GM12878 (cell line): ENCODE data around the gene TMED6. TPM values are rescaled to one million over a fixed set of nuclear protein-coding genes. Genes with fewer than 3 reads are reported as not detected.
A peak's percentile ranks its signal among the peaks of the same experiment; 100 is the strongest.

Experiments
- ATAC-seq: fragments of 200-7000 bp; cut with Tn5 transposase; 3 replicates; pipeline ENCODE4 v1.9.1; 2020; ENCODE audit warnings: mild to moderate bottlenecking, moderate library complexity
- BruUV-seq: library from RNA; stranded (reverse); fragments of 400-500 nt; replicated peaks from 2 replicates; lab custom pipeline; 2021; lab: Mats Ljungman, UMichigan
- CTCF ChIA-PET: fragments of 300-600 bp; sonication (Branson Sonifier 250); formaldehyde crosslinking; extraction: SDS; loops from one replicate; lab custom pipeline; 2021; ENCODE audit warnings: inconsistent platforms; lab: Yijun Ruan, JAX
- POLR2A ChIA-PET: fragments of 350-600 bp; formaldehyde crosslinking; extraction: SDS; loops from one replicate; lab custom pipeline; 2021; ENCODE audit warnings: inconsistent platforms; lab: Charles Lee
- RAD21 ChIA-PET: fragments of 300-600 bp; sonication (Branson Sonifier 250); formaldehyde crosslinking; loops from one replicate; lab custom pipeline; 2023; ENCODE audit warnings: antibody characterized with exemption; ENCODE audit not compliant: unreplicated experiment; lab: Charles Lee
- SMC1A ChIA-PET: fragments of 300-600 bp; sonication (Branson Sonifier 250); formaldehyde crosslinking; loops from one replicate; lab custom pipeline; 2023; ENCODE audit not compliant: unreplicated experiment, uncharacterized antibody; lab: Charles Lee
- DNase-seq: peaks from one replicate; pipeline ENCODE4 v3.0.0-alpha.2; 2011; ENCODE audit warnings: low read depth, low spot score
- FAIRE-seq: peaks from 3 replicates; lab custom pipeline; 2011; peaks lifted over from hg19 to GRCh38; lab: Jason Lieb, UNC
- H2AFZ ChIP-seq: 2 replicates; pipeline ENCODE4 v1.6.0; 2011; ENCODE audit warnings: low read depth, low read length, control low read depth; ENCODE audit not compliant: control insufficient read depth
- H3K27ac ChIP-seq: 2 replicates; pipeline ENCODE4 v1.5.1; 2011; ENCODE audit warnings: control low read depth; ENCODE audit not compliant: control insufficient read depth, insufficient read depth
- H3K27me3 ChIP-seq, 2 experiments: replicated peaks in 1 of 2; 2 replicates each; pipeline versions ENCODE4 v1.6.0 to v1.6.1; 2011; ENCODE audit warnings: low read length in 1 of 2; ENCODE audit not compliant: control insufficient read depth in 2 of 2, insufficient read depth in 2 of 2
- H3K36me3 ChIP-seq, 2 experiments: 2 replicates each; pipeline ENCODE4 v1.5.1; 2011; ENCODE audit warnings: low read length in 1 of 2; ENCODE audit not compliant: control insufficient read depth in 2 of 2, insufficient read depth in 2 of 2
- H3K4me1 ChIP-seq: 2 replicates; pipeline ENCODE4 v1.6.1; 2011; ENCODE audit warnings: mild to moderate bottlenecking, low read length, moderate library complexity, mixed read lengths; ENCODE audit not compliant: control insufficient read depth, insufficient read depth
- H3K4me2 ChIP-seq: 2 replicates; pipeline ENCODE4 v1.6.0; 2011; ENCODE audit warnings: control low read depth; ENCODE audit not compliant: control insufficient read depth, insufficient read depth
- H3K4me3 ChIP-seq: fragments of 200-600 bp; sonication (generic); 2 replicates; pipeline ENCODE4 v1.5.1; 2016
- H3K79me2 ChIP-seq: 2 replicates; pipeline ENCODE4 v1.6.0; 2011; ENCODE audit warnings: low read length; ENCODE audit not compliant: control insufficient read depth, insufficient read depth
- H3K9ac ChIP-seq: 2 replicates; pipeline ENCODE4 v1.8.0; 2011; ENCODE audit warnings: low read length, control low read depth, mixed read lengths; ENCODE audit not compliant: control insufficient read depth, insufficient read depth
- H3K9me3 ChIP-seq: replicated peaks from 3 replicates; pipeline ENCODE4 v1.5.1; 2011; ENCODE audit warnings: mild to moderate bottlenecking, low read length; ENCODE audit not compliant: control insufficient read depth, insufficient read depth
- H4K20me1 ChIP-seq: 2 replicates; pipeline ENCODE4 v1.6.0; 2011; ENCODE audit not compliant: control insufficient read depth, insufficient read depth
- CBFB ChIP-seq: IDR thresholded peaks from 2 replicates; pipeline ENCODE4 v1.6.1; 2016; ENCODE audit warnings: antibody characterized with exemption, low read depth
- CBX3 ChIP-seq: fragments of 200-600 bp; sonication (generic); IDR thresholded peaks from 2 replicates; pipeline ENCODE4 v1.6.1; 2016; ENCODE audit warnings: low read depth, borderline replicate concordance
- EP300 ChIP-seq, 2 experiments: fragments of 150-350 bp in 1 of 2; IDR thresholded peaks; 2 replicates each; pipeline ENCODE4 v1.6.1; 2011 to 2012; ENCODE audit warnings: low read depth in 2 of 2, low read length in 2 of 2, borderline replicate concordance in 1 of 2, improper control_type of control experiment in 1 of 2, inconsistent platforms in 1 of 2; ENCODE audit not compliant: control insufficient read depth in 1 of 2
- GABPA ChIP-seq: IDR thresholded peaks from 2 replicates; pipeline ENCODE4 v1.6.1; 2014; ENCODE audit warnings: antibody characterized with exemption, low read depth, mild to moderate bottlenecking, inconsistent platforms
- KLF5 ChIP-seq: fragments of 450-650 bp; IDR thresholded peaks from 2 replicates; pipeline ENCODE4 v1.6.1; 2014; ENCODE audit warnings: mild to moderate bottlenecking; ENCODE audit not compliant: partially characterized antibody
- LARP7 ChIP-seq: fragments of 450-650 bp; IDR thresholded peaks from 2 replicates; pipeline ENCODE4 v1.6.1; 2017; ENCODE audit warnings: mild to moderate bottlenecking
- MEF2B ChIP-seq: fragments of 450-650 bp; IDR thresholded peaks from 2 replicates; pipeline ENCODE4 v1.6.1; 2018; ENCODE audit warnings: mild to moderate bottlenecking, moderate library complexity; ENCODE audit not compliant: partially characterized antibody, poor library complexity, severe bottlenecking
- NR2F1 ChIP-seq: fragments of 450-650 bp; conservative IDR thresholded peaks from 2 replicates; pipeline ENCODE4 v1.6.1; 2017; ENCODE audit warnings: mild to moderate bottlenecking
- RCOR1 ChIP-seq: conservative IDR thresholded peaks from 2 replicates; pipeline ENCODE4 v1.6.1; 2012; ENCODE audit warnings: low read depth, low read length, improper control_type of control experiment
- TARDBP ChIP-seq: IDR thresholded peaks from 2 replicates; pipeline ENCODE4 v1.6.1; 2016; ENCODE audit warnings: borderline replicate concordance
- YY1 ChIP-seq: IDR thresholded peaks from 2 replicates; pipeline ENCODE4 v1.6.1; 2011; ENCODE audit warnings: low read depth, mild to moderate bottlenecking, low read length
- ZNF207 ChIP-seq: fragments of 450-650 bp; IDR thresholded peaks from 2 replicates; pipeline ENCODE4 v1.6.1; 2014; ENCODE audit warnings: antibody characterized with exemption, mild to moderate bottlenecking, borderline replicate concordance
- ZNF24 ChIP-seq: fragments of 450-650 bp; IDR thresholded peaks from 2 replicates; pipeline ENCODE4 v1.6.1; 2017; ENCODE audit warnings: antibody characterized with exemption, mild to moderate bottlenecking
- WGBS: methylation state at CpG from one replicate; pipeline ENCODE4 v1.1.6; 2016; ENCODE audit warnings: low lambda C conversion rate; ENCODE audit not compliant: insufficient replicate concordance, insufficient coverage; ENCODE audit errors: missing lambda C conversion rate; 5-methylcytosine and 5-hydroxymethylcytosine counted together
- in situ Hi-C: fragments of 300-500 bp; cut with MboI; formaldehyde crosslinking; loops from 9 replicates; pipeline ENCODE4 v1.14.3; 2018; ENCODE audit warnings: mixed read lengths
- intact Hi-C: fragments of 100-400 bp; cut with micrococcal nuclease; formaldehyde crosslinking; loops from one replicate; pipeline ENCODE4 v1.14.2; 2022; ENCODE audit not compliant: unreplicated experiment
- polyA plus RNA-seq, 11 experiments: library from polyadenylated mRNA; depleted of rRNA in 4 of 11; unstranded in 6 of 11; stranded (reverse) in 5 of 11; fragments of >200 nt; fragmentation: Nextera tagmentation in 4 of 11; fragmentation: Illumina TruSeq in 1 of 11; extraction: Ambion mirVana in 4 of 11; extraction: Trizol in 1 of 11; gene quantifications; 1 replicate in 1 of 11; 2 replicates in 10 of 11; pipeline versions ENCODE4 v1.2.1 to v1.2.3, GENCODE V29; 2011 to 2016; ENCODE audit warnings: inconsistent platforms in 2 of 11, missing spikeins in 2 of 11, low read depth in 1 of 11
- total RNA-seq, 4 experiments: library from RNA; depleted of rRNA in 3 of 4; stranded (reverse); fragments of >200 nt in 3 of 4; fragmentation: Illumina TruSeq in 1 of 4; extraction: Trizol in 1 of 4; gene quantifications; 2 replicates each; pipeline versions ENCODE4 v1.2.1 to v1.2.3, GENCODE V29; 2013 to 2021
- TF ChIP-seq, protein P1 (sequence below): fragments of 450-650 bp; IDR thresholded peaks from 2 replicates; pipeline ENCODE4 v1.6.1; 2014; ENCODE audit warnings: mild to moderate bottlenecking

Gene TMED6
- total and polyA plus RNA-seq, 10 of the 15 experiments (the other 5 are each of a cell fraction or from before 2014, with no cell fraction given) = 0.27 to 1.7 (median 0.78) TPM

DNA sequence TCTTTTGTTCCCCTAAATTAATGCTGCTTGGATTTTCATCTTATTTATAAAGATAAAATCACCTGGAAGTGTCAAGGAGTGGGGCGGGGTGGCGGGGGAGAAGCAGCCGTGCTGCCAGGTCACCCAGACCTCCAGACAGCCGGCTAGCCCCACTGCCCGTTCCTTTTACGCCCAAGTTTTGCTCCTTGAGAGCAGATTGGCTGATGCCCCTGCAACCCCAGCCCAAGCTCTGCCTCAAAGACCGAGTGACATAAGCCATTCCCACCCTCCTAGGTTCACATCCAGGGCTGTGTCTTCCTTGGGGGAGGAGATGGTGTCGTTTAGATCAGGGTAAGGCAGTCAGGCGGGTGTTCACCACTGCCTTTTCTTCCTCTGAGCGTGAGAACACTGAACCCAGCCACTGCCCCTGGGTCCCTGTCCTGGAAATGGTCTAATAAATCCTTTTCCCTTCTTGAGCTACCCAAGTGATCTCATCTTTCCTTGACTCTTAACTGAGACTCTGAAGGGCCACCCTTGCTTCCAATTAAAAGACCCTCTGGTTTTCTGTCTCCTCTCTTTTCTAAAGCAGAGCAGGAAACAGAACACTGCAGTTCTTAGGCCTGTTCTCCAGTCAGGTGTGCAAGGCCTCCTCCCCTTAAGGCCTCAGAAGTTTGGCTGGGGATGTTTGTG, 26.9 kb downstream of the TMED6 start:
- H3K4me3 ChIP-seq = no peak overlapping the region
- H3K9me3 ChIP-seq = no peaks in the 10 kb centered on the region
- no peaks in the 10 kb centered on the region for H3K27me3 ChIP-seq
- no peak overlapping the region for H2AFZ ChIP-seq
- peaks cover 8% of the 10 kb centered on the region; the same call in 1 of the 2 replicates for H4K20me1 ChIP-seq
- in situ Hi-C loops (no loop called here), intact Hi-C loops (no loop called here)
- TF ChIP-seq RCOR1 (no peak), NR2F1 (no peak)
- no peak for FAIRE-seq
- ChIA-PET SMC1A (interaction anchor here (1.0 to 2.5 kb wide), 2 partner anchors 12 to 100 kb away, joined by 3 to 6 read pairs; no protein-coding TSS in a partner anchor), CTCF (no interaction called here), POLR2A (no interaction called here), RAD21 (no interaction called here)
- H3K4me1 ChIP-seq = peaks cover 10% of the 10 kb centered on the region
- no peak overlapping the region for H3K4me2 ChIP-seq
- BruUV-seq = TSS peak; percentile 54
- no peak overlapping the region for H3K27ac ChIP-seq
- H3K79me2 ChIP-seq = peaks cover 50% of the 10 kb centered on the region
- H3K9ac ChIP-seq = no peak overlapping the region
- no peak for DNase-seq
- no peak for ATAC-seq
- H3K36me3 ChIP-seq = peaks cover 40 to 47% of the 10 kb centered on the region in 2 experiments
- 82% methylated on average over 10 of the region's 10 CpGs for WGBS

DNA sequence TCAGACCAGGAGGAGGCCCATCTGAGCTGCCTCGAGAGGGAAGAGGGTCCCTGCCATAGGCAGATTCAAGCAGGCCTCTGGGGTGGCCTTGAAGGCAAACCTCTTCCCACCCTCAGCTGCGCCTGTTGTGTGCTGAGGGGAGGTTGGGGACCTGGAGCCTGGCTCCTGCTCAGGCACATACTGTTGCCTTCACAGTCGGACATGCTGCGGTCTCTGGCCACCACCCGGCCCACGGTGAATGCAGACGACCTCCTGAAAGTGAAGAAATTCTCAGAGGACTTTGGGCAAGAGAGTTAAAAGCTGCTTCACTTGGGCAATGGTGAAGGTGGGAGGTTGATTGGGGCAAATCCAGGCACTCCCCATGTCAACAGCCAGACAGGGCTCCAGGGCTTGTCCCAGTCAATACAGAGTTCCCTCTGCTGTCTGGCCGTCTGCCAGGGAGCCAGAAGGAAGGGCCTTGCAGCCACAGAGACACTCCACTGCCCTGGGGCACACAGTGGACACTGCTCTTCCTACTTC, 27.5 kb downstream of the TMED6 start:
- no peaks in the 10 kb centered on the region for H3K9me3 ChIP-seq
- H3K27me3 ChIP-seq = no peaks in the 10 kb centered on the region
- no peak overlapping the region for H3K27ac ChIP-seq
- peaks cover 43 to 47% of the 10 kb centered on the region in 2 experiments for H3K36me3 ChIP-seq
- no peak overlapping the region for H2AFZ ChIP-seq
- ATAC-seq = no peak
- H3K4me2 ChIP-seq = no peak overlapping the region
- ChIA-PET SMC1A (interaction anchor here (1.0 kb wide), 1 partner anchor 101 kb away, joined by 3 read pairs; no protein-coding TSS in a partner anchor), CTCF (interaction anchor here (0.9 kb wide), 1 partner anchor 12 kb away, joined by 3 read pairs; no protein-coding TSS in a partner anchor)
- peaks cover 8% of the 10 kb centered on the region for H3K4me1 ChIP-seq
- 87% methylated on average over 8 of the region's 8 CpGs for WGBS
- TF ChIP-seq KLF5 = no peak
- no peak for TF ChIP-seq MEF2B
- TF ChIP-seq ZNF207 = no peak
- no peak for TF ChIP-seq YY1
- no peak for TF ChIP-seq CBX3
- no peak for TF ChIP-seq EP300 (IDR thresholded peaks at IDR 0.05; ENCODE audit: borderline replicate concordance in 1 of 2, control insufficient read depth in 1 of 2, low read depth in 2 of 2, low read length in 2 of 2)
- TF ChIP-seq CBFB = no peak
- TF ChIP-seq, protein P1, sequence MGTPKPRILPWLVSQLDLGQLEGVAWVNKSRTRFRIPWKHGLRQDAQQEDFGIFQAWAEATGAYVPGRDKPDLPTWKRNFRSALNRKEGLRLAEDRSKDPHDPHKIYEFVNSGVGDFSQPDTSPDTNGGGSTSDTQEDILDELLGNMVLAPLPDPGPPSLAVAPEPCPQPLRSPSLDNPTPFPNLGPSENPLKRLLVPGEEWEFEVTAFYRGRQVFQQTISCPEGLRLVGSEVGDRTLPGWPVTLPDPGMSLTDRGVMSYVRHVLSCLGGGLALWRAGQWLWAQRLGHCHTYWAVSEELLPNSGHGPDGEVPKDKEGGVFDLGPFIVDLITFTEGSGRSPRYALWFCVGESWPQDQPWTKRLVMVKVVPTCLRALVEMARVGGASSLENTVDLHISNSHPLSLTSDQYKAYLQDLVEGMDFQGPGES = no peak
- no peak for TF ChIP-seq GABPA
- no peak for TF ChIP-seq ZNF24
- TF ChIP-seq TARDBP = no peak
- no peak for TF ChIP-seq LARP7
- TF ChIP-seq, all 136 proteins: peak for 0
- Histone ChIP-seq H4K20me1 (peaks cover 7% of the 10 kb centered on the region; the same call in 1 of the 2 replicates), H3K4me3 (no peak overlapping the region), H3K9ac (no peak overlapping the region), H3K79me2 (peaks cover 44% of the 10 kb centered on the region)
- ChIA-PET POLR2A (interaction anchor here (0.6 to 0.7 kb wide), 3 partner anchors 13 to 148 kb away, joined by 4 to 6 read pairs (median 5); no protein-coding TSS in a partner anchor), RAD21 (interaction anchor here (0.6 kb wide), 1 partner anchor 1347 kb away, joined by 3 read pairs; no protein-coding TSS in a partner anchor)
- no TSS peak for BruUV-seq
- intact Hi-C loops (no loop called here), in situ Hi-C loops (no loop called here)
- FAIRE-seq = no peak
- no peak for DNase-seq
